DOHH2 (cell line): Measurements from ENCODE around the gene PXN.

Experiments used
- CTCF ChIP-seq: fragments of 200-600 bp; sonication (generic); IDR thresholded peaks from one replicate; pipeline ENCODE4 v1.5.1; 2014; ENCODE audit warnings: antibody characterized with exemption, mild to moderate bottlenecking, low read depth, low read length; ENCODE audit not compliant: poor library complexity, severe bottlenecking
- EZH2phosphoT487 ChIP-seq: fragments of 200-600 bp; sonication (generic); IDR thresholded peaks from 2 replicates; pipeline ENCODE4 v1.6.1; 2017; ENCODE audit warnings: borderline replicate concordance, mild to moderate bottlenecking, antibody characterized with exemption, low read length, moderate library complexity, mixed read lengths

GRCh38 chr12:120278137-120279069 lies 12.9 kb upstream of the PXN start:
- TF ChIP-seq EZH2phosphoT487 = no peak
- TF ChIP-seq CTCF = no peak
